A549 (cell line): Measurements from ENCODE around the gene TUBB3.

ENCODE experiments used
- FOSL2 ChIP-seq, 2 experiments: fragments of 450-650 bp in 1 of 2; fragments of >200 bp in 1 of 2; sonication (Bioruptor Twin) in 1 of 2; formaldehyde crosslinking; IDR thresholded peaks; 2 replicates each; pipeline versions ENCODE4 v1.5.0 to v1.6.1; 2016 to 2020; ENCODE audit warnings: mild to moderate bottlenecking in 1 of 2, moderate library complexity in 1 of 2
- JUN ChIP-seq, 2 experiments: fragments of >200 bp; sonication (Bioruptor Twin); formaldehyde crosslinking; IDR thresholded peaks; 2 replicates in 1 of 2; 3 replicates in 1 of 2; pipeline ENCODE4 v1.6.1; 2016 to 2017
- MYC ChIP-seq: IDR thresholded peaks from 2 replicates; pipeline ENCODE4 v1.6.1; 2012; ENCODE audit warnings: mild to moderate bottlenecking, inconsistent platforms, low read length, improper control_type of control experiment, borderline replicate concordance
- POLR2A ChIP-seq: IDR thresholded peaks from 2 replicates; pipeline ENCODE4 v1.6.1; 2012; ENCODE audit warnings: mild to moderate bottlenecking, low read length
- RCOR1 ChIP-seq: fragments of 150-350 bp; IDR thresholded peaks from 2 replicates; pipeline ENCODE4 v1.6.1; 2014; ENCODE audit warnings: antibody characterized with exemption, low read length, low read depth
- TF ChIP-seq, protein P1 (sequence below): fragments of >200 bp; sonication (Bioruptor Twin); formaldehyde crosslinking; IDR thresholded peaks from 3 replicates; pipeline ENCODE4 v1.5.1; 2016

DNA sequence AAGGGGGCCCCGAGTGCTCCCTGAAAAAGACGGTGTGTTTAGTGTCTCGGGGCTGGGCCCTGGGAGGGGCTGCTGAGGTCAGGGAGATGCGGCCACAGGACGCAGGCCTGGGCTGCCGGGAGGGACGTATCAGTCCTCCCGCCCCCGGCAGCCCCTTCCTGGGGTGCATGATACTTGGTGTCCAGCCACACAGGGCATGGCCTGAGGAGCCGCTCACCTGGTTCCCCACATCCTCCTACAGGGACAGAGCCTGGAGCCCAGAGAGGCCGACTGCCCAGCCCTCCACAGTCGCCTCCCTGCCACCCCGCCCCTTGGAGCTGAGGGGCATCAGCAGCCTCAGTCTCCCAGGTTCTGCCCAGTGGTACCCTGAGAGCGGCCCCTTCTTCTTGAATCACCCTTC lies 13.4 kb downstream of the TUBB3 start:
- TF ChIP-seq RCOR1, result no peak
- TF ChIP-seq FOSL2 (IDR thresholded peaks at IDR 0.05), result no peak
- TF ChIP-seq FOSL2 (CRISPR knock-in tag; IDR thresholded peaks at IDR 0.05), result no peak
- TF ChIP-seq POLR2A, result no peak
- TF ChIP-seq MYC, result no peak
- TF ChIP-seq, protein P1, sequence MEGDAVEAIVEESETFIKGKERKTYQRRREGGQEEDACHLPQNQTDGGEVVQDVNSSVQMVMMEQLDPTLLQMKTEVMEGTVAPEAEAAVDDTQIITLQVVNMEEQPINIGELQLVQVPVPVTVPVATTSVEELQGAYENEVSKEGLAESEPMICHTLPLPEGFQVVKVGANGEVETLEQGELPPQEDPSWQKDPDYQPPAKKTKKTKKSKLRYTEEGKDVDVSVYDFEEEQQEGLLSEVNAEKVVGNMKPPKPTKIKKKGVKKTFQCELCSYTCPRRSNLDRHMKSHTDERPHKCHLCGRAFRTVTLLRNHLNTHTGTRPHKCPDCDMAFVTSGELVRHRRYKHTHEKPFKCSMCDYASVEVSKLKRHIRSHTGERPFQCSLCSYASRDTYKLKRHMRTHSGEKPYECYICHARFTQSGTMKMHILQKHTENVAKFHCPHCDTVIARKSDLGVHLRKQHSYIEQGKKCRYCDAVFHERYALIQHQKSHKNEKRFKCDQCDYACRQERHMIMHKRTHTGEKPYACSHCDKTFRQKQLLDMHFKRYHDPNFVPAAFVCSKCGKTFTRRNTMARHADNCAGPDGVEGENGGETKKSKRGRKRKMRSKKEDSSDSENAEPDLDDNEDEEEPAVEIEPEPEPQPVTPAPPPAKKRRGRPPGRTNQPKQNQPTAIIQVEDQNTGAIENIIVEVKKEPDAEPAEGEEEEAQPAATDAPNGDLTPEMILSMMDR, result no peak
- TF ChIP-seq JUN (IDR thresholded peaks at IDR 0.05), result no peak
